EH (cell line): ENCODE measurements around the gene KLHL36.
"Not testable (repeated sequence)": the region's sequence is repeated elsewhere in the genome, so short reads cannot be mapped to it uniquely, and the experiment has no call there.

Experiments used
- DNase-seq: peaks from one replicate; pipeline ENCODE4 v3.0.0-alpha.2; 2015; ENCODE audit warnings: low read depth

KLHL36 gene

GRCh38 chr16:84673561-84673960 is 25.2 kb downstream of the KLHL36 start:
- no peak for DNase-seq

DNA sequence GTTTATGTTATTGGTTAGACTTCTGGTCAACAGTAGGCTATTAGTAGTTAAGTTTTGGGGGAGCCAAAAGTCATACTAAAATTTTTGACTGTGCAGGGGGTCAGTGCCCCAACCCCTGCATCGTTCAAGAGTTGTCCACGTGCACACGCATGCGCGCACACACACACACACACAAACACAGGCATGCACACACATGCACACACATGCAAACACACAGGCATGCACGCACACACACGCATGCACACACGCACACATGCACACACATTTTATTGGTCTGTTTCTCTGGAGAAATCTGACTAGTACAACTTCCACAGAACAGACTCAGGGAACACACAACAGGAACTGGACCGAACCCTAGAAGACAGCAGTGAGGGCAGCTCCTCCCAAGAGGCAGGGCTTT is 27.1 kb downstream of the KLHL36 start:
- DNase-seq, result no peak

DNA sequence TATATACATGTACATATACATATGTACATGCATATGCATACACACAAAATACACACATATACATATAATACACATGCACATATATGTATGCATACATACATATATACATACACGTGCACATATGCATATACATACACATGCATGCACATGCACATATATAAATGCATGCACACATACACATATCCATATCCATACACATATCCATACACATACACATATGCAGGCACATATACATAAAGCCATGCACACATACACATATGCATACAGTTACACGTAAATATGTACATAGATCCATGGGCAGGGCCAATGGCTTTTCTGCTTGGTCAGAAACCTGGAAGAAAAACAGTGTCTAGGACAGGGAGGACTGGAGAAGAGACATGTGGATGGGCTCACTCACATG is 27.6 kb downstream of the KLHL36 start:
- DNase-seq, result no peak

DNA sequence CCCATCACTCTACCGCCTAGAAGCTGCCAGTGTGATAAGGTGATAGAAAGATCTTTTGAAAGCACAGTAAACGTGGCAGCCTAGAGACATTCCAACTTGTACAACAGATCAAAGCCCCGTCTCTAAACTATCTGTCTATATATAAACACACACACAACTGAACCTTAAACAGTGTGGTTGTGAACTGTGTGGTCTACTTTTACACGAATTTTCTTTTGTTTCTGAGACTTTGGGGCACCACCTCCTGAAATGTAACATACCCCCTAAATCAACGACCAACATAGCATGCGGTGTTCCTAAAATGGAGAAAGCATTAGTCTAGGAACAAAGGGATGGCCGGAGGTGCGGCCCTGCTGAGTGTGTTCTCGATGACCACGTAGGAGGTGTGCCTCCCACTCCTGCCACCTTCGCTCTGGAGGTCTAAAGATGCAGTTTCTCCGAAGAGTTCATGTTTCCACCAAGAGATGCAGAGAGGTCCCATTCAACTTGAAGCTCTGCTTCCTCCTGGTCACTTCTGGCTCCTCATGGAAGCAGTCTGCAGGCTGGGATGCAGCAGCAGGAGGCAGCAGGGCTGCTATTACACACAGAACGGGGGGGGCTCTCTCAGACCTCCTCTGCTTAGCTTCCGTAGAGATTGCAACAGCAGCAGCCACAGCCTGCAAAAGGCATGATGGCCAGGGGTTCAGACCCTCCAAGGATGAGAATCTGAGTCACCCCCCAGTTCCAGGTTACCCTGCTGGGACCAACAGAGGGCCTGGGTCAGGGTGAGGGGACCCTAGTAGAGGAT is 28.9 kb downstream of the KLHL36 start:
- DNase-seq, result no peak

- no peak for DNase-seq
These were observed 29.5 kb downstream of the KLHL36 start for GRCh38 chr16:84677849-84678248.

DNA sequence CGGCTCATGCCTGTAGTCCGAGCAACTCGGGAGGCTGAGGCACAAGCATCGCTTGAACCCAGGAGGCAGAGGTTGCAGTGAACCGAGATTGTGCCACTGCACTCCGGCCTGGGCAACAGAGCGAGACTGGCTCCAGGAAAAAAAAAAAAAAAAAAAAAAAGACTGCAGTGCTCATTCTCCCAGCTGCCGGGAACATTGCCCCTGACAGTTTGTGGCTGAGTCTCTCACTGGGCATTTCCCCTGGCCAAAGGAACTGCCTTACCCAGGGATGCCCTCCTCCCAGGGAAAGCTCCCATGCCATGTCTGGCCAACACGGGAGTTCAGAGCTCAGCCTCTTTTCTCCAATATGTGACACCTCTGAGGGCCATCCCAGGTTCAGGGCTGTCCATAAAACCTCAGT is 30.2 kb downstream of the KLHL36 start:
- no peak for DNase-seq

DNA sequence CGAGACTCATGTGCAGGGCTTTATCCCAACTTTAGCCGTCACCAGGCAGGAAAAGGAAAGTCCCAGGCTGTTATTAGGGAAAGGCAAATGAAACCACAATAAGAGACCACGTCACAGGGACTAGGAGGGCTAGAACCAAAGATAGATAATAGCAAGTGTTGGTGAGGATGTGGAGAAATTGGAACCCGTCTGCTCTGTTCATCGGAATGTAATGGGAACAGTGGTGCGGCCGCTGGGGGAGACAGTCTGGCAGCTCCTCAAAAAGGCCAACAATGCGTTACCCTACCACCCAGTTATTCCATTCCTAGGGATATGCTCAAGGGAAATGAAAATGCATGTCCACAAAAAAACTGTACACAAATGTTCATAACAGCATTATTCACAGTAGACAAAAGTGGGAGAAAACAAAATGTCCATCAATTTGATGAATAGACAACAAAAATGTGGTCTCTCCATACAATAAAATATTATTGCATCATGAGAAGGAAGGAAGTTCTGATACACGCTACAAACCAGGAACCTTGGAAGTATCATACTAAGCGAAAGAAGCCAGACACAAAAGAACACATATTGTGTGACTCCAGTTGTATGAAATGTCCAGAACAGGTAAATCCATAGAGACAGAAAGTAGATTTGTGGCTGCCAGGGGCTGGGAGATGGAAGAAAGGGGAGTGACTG is 32.0 kb downstream of the KLHL36 start:
- no peak for DNase-seq

DNA sequence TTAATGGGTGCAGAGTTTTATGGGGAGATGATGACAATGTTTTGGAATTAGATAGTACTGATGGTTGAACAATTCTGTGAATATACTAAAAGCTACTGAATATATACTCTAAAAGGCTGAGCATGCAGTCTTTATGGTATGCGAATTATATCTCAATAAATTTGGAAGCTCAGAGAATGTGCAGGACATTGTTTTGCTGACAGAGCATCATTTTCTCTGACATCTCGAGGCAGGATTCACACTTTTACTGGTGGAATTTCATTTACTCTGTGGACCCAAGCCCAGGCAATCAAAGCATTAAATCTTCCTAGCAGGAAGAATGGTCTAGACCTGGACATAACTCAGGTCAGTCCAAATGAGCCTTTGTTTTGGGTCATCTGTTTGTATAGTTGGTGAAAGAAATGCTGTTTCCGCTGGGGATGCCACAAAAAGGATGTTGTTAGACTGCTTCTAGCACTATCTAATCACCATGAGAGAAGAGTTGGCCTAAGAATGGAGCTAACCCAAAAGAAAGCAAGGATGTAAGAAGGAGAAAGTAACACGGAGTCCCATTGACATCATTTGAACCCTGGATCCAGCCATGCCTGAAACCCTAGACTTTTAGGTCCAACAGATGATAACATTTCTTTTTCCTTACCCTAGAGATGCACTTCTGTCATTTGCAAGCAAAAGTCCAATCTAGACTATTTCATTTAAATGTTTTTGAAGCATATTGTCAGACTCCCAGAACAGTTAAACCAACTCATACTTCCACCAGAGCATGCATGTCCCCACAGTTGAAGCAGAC is 32.7 kb downstream of the KLHL36 start:
- DNase-seq, result no peak

DNA sequence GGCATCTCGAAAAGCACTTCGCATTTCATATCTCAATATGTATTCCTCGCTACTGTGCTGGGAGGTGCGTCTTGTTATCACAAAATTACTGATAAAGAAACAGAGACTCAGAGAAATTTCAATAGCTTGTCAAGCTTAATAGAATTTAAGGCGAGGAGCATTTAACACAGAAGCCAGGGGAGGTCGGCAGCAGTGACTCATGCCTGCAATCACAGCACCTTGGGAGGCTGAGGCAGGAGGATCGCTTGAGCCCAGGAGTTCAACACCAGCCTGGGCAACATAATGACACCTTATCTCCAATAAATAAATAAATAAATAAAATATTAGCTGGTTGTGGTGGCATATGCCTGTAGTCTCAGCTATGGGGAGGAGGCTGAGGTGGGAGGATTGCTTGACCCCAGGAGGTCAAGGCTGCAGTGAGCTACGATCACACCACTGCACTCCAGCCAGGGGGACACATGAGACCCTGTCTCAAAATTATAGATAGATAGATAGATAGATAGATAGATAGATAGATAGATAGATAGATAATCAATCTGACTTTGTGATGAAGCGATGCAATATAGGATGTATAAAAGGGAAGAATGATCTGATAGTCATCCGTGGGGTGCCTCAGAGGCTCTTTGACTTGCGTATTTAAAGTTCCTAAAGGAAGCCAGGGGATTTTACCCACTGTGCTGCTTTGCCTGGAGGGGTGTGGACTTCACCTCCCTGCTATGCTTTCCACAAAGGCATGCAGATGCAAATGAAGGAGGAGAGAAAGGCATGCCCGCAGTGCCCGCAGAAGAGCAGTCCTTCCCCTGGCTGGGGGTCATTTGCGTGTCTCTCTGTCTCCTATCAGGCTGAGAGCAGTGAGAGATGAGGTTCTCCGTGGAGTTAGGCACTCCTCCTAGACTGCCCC is 35.6 kb downstream of the KLHL36 start:
- DNase-seq, result no peak

GRCh38 chr16:84684592-84684965 is 36.3 kb downstream of the KLHL36 start:
- DNase-seq, result no peak

DNA sequence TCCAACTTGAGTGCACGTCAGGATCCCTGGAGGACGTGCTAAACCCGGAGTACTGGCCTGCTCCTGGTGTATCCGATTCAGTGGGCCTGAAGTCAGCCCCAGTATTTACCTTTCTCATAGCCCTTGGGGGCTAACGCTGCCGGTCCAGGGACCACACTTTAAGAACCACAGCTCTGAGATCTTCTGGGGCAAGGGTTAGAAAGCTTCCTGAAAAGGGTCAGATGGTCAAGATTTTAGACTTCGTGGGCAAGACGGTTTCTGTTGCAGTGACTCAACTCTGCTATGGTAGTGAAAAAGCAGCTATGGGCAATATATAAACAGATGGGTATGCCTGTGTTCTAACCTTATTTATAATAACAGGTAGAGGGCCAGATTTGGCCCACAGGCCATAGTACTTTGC is 36.9 kb downstream of the KLHL36 start:
- no peak for DNase-seq

GRCh38 chr16:84686707-84687298 is 38.5 kb downstream of the KLHL36 start:
- no peak for DNase-seq

- DNase-seq, result peak; percentile 94
These were observed 39.4 kb downstream of the KLHL36 start for GRCh38 chr16:84687715-84688114.

- DNase-seq, result not testable (repeated sequence)
These were observed 39.9 kb downstream of the KLHL36 start for GRCh38 chr16:84688163-84688562.

DNA sequence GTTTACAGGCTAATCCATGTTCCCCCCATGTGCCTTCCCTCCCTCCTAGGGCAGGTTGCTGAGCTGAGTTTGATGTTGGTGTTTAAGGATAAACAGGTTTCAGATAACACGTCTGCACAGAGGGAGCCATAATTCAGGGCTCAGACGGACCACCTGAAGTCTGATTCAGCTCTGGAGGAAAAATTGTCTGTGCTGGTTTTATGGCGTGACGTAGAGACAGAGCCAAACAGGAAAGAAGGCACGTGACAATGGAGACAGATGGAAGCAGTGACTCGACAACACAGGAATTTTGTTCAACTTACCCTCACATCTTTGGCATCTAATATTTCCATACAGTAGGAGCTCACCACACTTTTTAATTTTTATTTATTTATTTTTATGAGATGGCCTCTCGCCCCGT is 40.8 kb downstream of the KLHL36 start:
- DNase-seq, result peak; percentile 98

DNA sequence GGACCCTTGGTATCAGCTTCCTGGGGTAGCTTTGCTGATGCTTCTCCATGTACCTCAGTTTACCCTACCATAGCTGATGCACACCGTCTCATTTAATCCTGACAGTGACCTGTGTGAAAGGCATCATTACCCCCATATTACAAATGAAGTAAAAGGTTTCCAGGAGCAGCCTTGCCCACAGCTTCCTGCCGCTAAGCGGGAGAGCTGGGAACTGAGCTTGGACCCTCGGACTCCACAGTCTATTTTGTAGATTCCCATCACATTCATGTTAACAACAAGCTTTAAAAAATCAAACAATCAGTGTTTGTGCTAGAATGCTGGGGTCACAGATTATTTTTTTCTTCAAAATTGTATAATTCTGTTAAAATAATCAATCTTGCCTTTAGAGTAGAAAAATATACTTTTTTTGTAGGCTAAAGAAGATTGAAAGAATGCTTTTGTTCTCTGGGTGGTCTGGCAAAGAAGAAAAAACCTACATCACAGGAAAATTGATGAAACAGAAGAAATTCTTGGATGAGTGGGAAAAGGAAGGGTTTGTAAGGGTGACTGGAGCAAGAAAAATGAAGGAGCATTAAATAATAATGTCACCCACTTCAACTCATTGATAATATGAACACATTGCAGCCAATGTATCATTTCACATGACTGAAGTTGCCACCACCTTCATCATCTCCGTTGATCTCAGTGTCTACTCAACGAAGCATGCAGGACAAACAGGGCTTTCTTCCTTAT is 41.9 kb downstream of the KLHL36 start:
- DNase-seq, result no peak

GRCh38 chr16:84692451-84693214 is 44.3 kb downstream of the KLHL36 start:
- DNase-seq, result no peak

GRCh38 chr16:84693869-84694268 is 45.6 kb downstream of the KLHL36 start:
- DNase-seq, result not testable (repeated sequence)

DNA sequence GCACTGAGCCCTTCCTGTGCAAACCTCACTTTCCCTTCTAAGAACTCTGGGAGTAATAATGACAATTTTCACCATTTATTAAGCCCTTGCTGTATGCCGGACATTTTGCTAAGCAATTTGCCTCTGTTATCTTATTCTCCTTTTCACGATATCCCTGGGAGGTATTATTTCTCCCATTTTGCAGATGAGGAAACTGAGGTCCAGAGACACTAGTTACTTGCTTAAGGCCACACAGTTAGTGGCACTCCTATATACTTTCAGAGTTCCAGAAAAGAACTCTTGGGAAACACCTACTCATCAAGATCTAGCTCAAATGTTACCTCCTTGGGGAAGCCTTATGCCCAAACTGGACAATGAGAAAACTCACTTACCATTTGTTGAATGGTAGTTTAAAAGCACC is 46.7 kb downstream of the KLHL36 start:
- no peak for DNase-seq

DNA sequence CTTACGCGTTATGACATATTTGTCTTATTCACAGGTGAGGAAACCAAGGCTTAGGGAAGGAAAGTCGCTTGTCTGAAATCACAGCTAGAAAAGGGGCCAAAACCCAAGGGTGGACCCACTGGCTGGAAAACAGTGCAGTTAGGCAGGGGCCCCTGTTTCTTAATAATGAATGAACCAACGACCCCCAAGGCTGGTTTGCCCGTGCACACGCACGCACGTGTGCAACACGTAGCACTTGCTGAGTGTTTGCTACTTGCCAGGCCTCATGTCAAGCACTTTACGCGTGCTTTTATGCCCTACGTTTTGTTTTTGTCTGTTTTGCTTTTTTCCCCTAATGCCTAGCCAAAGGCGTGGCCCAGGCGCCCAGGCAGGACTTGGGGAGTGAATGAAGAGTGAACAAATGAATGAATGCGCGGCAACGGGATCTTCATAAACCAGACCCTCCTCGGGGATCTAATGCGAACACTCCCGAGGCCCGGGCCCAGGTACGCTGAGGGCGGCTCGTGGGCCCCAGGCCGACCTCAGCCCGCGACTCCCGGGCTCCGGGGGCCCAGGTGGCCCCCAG is 50.9 kb downstream of the KLHL36 start:
- no peak for DNase-seq
